HG03439 (cell line): ENCODE measurements around the gene PTGES2.

Source experiments
- ATAC-seq: cut with Tn5 transposase; IDR thresholded peaks from one replicate; pipeline ENCODE4 v1.9.1; 2021; ENCODE audit warnings: mild to moderate bottlenecking, moderate library complexity; ENCODE audit not compliant: unreplicated experiment

The PTGES2 gene

DNA sequence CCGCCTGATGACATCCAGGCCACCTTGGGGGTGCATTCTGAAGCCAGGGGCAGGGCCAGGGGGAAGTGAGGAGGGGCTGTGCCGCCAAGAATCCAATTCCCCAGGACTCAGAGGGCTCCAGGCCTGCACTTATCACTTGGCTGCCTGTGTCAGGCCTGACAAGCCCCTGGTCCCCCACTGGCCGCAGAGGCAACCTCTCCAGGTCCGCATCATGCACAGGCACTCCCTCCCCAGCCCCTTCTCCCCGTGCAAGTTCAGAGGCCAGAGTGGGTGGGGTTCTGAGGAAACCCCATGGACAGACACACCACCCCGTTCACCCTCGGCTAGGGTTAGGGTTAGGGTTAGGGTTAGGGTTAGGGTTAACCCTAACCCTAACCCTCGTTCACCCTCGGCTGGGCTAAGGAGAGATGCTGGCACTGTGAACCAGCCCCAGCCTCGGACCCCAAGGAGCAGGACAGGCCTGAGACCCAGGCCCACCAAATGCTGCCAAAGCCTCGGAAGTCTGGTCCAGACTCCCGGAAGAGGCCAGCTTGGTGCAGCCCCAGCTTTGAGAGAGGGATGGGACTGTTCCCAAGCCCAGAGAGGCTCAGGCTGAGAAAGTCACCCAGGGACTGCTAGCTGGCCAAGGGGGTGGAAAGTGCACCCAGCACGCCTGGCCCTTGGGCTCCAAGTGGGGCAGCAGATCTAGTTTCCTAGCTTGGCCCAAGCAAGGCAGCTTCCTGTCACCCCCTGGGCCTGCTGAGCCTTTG is 26.6 kb upstream of the PTGES2 start:
- ATAC-seq = no peak

DNA sequence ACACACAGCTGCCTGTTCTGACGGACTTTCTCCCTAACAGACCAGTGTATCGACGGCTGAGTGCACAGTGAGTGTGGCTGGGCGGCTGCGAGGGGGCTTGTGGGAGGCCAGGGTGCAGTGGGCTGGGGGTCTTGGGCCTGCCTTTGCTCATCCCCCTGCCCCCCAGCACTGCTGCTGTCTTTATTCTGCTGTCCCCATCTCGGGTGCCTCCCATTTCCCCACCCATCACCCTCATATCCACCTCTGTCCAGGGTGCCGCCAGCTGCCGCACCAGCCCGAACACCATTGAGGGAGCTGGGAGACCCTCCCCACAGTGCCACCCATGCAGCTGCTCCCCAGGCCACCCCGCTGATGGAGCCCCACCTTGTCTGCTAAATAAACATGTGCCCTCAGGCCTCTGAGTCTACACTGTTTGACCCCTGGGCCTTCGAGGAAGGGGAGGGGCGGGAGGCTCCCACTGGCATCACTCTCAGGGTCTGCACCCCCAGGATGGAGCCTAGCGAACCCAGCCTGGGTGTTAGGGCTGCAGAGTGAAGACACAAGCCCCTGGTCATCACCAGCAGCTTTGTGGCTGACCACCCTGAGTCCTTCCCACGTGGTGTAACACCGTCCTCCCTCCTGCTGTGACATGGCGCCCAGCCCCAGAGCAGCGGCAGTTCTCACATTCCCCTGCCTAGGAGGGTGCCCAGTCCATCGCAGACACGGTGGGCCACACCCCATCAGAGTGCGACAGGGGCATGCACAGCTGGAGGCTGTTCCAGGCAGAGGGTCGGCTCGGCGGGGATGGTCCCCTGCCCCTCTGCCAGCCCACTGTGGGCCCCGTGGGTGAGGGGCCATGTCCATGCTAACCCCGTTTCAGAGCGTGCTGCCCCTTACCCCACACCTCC is 25.8 kb upstream of the PTGES2 start:
- no peak for ATAC-seq

DNA sequence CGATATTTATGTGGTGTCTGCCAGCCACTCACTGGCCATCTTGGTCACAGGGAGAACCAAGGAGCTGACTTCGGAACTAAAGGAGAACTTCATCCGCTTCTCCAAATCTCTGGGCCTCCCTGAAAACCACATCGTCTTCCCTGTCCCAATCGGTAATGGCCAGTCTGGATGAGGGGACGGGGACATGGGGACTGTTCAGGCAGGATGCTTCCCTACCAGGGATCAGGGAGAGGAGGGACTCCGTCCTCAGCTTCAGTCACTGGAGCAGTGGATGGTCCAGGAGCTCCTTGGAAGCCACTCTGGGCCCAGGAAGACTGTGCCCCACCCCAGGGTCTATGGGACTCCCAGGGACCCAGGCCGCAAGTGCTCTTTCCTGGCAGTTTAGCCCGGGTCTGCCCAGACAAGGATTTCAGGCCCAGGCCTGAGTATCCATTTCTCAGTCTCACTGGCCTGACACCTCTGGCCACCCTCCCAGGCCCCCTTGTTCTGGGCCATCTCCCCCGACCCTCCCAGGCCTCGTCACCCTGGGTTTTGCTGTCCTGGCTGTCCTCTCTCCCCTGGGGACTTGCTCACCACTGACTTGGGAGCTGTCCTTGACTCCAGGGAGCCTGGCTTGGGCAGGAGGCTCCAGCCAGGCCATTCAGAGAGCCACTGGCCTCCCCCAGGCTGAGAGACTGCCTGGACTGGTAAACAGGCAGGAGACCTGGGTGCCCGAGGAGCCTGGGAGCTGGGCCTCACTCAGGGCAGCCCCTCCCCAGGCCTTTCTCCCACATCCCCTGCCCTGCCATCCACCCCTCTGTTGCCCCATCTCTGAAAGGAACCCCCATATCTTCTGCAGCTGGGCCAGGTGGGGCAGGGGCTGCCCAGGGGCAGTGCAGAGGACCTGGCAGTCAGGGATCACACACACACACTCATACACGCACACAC is 24.9 kb upstream of the PTGES2 start:
- no peak for ATAC-seq

GRCh38 chr9:128151309-128152132 is 24.0 kb upstream of the PTGES2 start:
- no peak for ATAC-seq

GRCh38 chr9:128150594-128151308 is 23.2 kb upstream of the PTGES2 start:
- ATAC-seq = no peak

GRCh38 chr9:128149951-128150593 is 22.5 kb upstream of the PTGES2 start:
- ATAC-seq = no peak

DNA sequence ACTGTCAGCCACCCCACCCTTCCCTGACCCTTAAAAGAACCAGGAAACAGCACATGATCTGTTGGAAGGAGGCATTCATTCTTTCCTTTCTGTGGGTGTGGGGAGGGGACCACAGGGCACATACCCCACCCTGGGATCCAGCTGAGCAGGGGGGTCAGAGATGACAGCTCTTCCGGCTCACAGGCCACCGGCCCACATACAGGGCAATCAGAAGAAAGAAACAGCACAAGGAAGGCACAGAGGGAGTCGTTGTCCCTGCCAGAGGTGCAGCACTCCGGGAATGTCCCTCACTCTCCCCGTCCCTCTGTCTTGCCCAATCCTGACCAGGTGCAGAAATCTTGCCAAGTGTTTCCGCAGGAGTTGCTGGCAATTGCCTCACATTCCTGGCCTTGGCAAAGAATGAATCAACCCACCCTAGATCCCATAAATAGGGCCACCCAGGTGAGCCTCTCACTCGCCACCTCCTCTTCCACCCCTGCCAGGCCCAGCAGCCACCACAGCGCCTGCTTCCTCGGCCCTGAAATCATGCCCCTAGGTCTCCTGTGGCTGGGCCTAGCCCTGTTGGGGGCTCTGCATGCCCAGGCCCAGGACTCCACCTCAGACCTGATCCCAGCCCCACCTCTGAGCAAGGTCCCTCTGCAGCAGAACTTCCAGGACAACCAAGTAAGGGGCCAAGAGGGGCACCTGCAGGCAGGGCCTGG is 21.6 kb upstream of the PTGES2 start, which contains the start of gene LCN2:
LCN2 (plus strand) TSS at position 453 of the 701 bp plus-strand sequence; CDS start at position 526, 73 bp downstream.
- no peak for ATAC-seq

DNA sequence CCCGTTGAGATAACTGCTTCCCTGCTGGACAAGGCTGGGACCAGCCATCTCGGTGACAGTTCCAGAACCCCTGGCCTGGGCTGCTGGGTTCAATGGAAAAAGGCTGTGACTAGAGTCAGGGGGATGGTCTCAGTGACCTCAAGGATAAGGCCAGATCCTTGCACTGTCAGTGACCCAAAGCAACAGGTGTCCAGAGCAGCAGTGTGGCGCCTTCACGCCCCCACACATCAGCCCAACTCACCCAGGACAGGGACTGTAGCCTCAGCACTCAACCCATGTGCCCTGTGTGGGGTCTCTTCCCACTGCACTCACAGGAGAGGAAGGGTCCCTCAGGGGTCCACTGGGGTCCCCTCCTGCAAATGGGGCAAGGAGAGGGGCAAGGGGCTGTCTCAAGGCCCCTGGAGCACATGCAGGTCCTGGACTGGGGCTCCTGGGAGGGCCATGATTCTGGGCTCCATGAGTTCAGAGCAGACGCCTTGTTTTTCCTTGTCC is 21.0 kb upstream of the PTGES2 start:
- no peak for ATAC-seq

- ATAC-seq = no peak
Measured at GRCh38 chr9:128146591-128147120, 19.1 kb upstream of the PTGES2 start.

- no peak for ATAC-seq
Measured at GRCh38 chr9:128145951-128146351, 18.4 kb upstream of the PTGES2 start.

DNA sequence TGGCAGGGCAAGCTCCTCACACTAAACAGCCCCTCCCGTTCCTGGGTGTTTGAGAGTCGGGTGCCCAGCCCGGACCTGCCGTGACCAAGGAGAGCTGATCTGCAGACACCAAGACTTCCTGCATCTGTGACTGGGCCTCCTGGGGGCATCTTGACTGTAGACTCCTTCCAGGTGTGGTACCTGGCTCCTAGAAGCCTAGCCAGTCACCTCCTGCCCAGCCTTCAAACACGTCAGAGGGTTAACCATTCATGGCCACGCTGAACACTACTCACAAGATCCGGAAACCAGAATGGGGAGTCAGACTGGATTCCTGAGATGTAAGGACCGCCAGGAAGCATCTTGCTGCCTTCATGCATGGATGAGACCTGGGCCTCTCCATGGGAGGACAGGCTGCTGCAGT is 18.0 kb upstream of the PTGES2 start:
- ATAC-seq = no peak

DNA sequence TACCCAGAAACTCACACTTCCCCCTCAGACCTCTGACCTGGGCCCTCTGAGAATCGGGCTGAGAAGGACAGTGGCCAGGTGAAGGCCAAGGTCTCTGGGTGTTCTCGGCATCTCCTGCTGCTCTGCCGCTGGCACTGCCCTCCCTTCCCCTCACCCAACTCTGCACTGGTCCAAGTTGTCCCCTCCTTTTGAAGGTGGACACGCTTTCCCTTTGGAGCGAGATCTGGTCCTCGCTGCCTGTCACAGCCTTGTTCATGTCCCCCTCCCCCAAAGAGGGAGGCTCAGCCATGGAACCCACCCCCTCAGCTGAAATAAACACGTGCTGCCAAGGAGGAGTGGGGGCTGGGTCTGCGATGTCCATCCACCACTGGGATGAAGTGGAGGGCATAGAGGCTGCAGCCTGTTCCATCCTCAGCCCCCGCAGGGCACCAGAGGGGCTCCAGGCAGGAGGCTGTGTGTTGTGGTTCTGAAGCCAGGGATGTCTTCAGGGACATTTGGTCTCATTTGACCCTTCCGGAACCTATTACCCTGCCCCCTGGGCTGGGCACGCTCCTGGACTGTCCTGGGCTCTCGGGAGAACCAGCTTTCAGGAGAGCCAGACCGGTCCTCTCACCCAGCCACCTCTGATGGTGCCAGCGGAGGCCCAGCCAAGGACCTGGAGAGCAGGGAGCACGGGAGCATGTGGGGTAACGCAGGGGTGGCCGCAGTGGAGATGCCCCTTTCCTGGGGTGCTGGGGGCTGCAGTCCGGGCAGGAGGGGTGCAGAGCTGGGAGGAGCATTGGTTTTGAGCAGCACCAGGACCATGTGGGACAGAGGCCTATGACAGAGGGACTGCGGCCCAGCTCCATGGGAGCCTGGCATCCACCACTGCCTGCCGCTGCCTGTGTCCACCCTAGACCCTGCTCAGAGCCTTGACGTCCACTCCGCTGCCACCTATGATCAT is 17.0 kb upstream of the PTGES2 start:
- ATAC-seq = no peak

DNA sequence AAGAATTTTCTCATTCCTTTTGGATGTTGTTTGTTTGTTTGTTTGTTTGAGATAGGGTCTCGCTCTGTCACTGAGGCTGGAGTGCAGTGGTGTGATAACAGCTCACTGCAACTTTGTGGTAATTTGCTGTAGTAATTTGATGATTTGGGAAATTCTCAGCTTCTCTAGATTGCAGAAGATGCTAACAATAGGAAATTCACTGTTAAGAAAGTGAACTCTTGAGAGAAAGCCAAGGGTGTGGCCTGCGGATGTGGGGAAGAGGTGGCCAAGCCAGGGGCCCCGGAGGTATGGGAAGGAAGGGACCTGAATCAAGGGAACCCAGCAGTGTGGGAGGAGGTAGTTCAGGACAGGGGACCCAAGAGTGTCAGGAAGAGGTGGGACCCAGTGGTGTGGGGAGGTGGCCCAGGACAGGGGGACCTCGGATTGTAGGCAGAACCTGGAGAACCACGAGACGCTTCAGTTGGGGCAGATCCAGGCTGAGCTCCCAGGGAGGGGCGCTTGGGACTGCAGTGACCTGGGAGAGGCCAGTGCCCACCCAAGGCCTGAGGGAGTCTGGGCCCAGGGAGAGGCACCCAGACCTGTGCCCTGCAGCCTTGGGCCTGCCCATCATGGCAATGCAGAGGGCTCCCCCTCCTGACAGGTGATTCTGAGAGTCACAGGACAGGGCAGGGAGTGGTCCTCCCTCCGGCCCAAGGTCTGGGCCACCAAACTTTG is 16.2 kb upstream of the PTGES2 start:
- ATAC-seq = no peak

- no peak for ATAC-seq
Measured at GRCh38 chr9:128142596-128142995, 15.1 kb upstream of the PTGES2 start.

DNA sequence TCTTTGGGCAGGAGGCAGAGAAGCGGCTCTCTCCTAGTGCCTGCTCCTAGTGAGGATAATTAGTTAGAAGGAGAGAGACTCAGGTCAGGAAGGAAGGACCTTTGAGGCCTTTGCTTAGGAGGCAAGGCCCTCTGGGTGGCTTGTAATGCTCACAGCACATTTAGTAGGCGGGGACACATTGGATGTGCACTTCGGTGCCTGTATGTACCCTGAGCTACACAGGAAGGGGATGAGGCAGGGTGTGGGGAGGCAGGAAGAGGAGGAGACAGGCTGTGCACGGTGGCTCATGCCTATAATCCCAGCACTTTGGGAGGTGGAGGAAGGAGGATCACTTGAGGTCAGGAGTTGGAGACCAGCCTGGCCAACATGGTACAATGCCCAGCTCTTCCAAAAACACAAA is 14.5 kb upstream of the PTGES2 start:
- ATAC-seq = no peak

DNA sequence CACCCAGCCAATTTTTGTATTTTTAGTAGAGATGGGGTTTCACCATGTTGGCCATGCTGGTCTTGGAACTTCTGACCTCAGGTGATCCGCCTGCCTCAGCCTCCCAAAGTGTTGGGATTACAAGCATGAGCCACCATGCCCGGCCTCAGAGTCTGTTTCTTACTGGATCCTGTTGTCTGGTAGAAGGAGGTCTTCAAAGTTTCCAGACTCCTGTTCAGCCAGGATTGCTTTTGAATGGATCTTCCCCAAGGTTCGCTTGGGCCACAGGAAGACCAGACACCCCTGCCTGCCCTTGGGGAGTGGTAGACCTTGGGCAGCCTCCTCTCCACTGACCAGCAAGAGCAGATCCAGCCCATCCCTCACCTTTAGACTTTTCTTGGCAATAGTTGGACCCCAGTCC is 14.1 kb upstream of the PTGES2 start:
- no peak for ATAC-seq
